ENCODE results near the gene ATP5PD.
A peak's percentile ranks its signal among the peaks of the same experiment; 100 is the strongest.
"Not testable (repeated sequence)": the region's sequence is repeated elsewhere in the genome, so short reads cannot be mapped to it uniquely, and the experiment has no call there.

ATP5PD gene

GRCh38 chr17:75020331-75021110 is 26.2 kb downstream of the ATP5PD start:
- DNase-seq (ENCODE audit: low read depth) = no peak

- no peak for DNase-seq (ENCODE audit: low read depth)
These were observed 27.1 kb downstream of the ATP5PD start for GRCh38 chr17:75019710-75020109.

GRCh38 chr17:75019146-75019545 is 27.6 kb downstream of the ATP5PD start:
- DNase-seq (ENCODE audit: low read depth) = no peak

DNA sequence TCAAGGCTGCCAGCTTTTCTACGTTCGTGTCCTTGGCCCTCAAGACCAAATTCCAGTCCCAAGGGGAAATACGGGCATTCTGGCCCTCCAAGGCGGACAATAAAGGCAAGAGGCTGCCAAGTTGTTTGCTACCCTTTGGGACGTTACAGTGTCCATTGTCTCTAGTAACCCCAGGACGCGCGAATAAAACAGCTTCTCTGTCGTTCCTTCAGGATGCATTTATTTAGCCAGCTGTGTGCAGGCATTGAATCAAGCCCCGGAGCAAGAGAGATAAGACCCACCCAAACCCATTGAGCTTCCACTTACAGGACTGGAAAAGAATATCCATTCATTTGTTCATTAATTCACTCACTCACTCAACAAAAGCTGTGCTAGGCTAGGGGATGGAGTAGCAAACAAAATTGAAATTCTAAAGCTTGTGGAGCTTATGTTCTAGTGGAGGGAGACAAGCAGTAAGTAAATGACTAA is 33.6 kb downstream of the ATP5PD start:
- no peak for DNase-seq (ENCODE audit: low read depth)

GRCh38 chr17:75012346-75013091 is 34.2 kb downstream of the ATP5PD start, which contains the start of gene MRPL58:
MRPL58 (plus strand) TSS chr17:75012670; CDS start chr17:75012687, 17 bp downstream.
- DNase-seq (ENCODE audit: low read depth) = peak; percentile 58

DNA sequence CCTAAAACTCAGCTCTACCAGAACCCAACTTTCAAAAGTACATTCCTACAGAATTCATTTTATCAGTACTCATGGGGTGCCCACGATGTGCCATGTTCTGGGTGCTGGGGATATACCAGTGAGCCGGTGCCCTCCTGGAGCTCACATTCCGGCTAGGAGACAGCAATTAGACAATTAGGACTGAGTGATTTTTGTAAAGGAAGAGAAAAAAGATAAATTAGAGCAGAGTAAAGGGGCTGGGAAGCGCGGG is 34.7 kb downstream of the ATP5PD start:
- no peak for DNase-seq (ENCODE audit: low read depth)

- DNase-seq (ENCODE audit: low read depth) = no peak
These were observed 35.2 kb downstream of the ATP5PD start for GRCh38 chr17:75011401-75012095.

DNA sequence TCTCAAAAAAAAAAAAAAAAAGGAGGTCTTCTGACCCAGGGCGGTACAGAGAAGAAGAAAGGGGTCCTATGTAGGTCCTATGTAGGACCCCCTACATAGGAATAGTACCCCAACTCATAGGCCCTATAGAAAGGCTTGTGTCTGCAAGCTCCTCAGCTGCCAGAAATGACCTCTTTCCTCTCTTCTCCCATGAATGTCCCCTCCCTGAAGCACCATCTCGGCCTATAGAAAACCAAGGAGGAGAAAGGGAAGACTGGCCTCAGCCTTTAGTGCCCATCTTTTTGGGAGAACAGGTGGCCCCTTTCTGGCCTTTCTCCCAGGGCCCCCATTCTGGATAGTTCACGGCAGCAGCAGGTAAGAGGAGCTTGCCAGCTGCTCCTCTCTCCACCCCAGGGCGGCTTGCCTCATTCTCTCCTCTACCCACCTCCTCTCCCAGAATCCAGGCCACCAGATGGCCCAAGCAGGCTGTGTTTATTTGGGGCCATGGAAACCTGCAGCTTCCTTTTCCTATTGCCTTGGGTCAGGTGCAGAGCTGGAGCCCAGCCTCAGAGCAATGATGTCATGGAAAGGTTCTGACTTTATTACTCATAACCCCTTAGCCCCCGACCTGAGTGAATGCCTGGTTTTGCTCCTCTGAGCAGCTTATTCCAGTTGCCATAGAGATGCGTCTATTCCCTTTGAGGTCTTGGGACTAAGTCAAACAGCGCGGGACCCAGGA is 35.9 kb downstream of the ATP5PD start:
- no peak for DNase-seq (ENCODE audit: low read depth)

DNA sequence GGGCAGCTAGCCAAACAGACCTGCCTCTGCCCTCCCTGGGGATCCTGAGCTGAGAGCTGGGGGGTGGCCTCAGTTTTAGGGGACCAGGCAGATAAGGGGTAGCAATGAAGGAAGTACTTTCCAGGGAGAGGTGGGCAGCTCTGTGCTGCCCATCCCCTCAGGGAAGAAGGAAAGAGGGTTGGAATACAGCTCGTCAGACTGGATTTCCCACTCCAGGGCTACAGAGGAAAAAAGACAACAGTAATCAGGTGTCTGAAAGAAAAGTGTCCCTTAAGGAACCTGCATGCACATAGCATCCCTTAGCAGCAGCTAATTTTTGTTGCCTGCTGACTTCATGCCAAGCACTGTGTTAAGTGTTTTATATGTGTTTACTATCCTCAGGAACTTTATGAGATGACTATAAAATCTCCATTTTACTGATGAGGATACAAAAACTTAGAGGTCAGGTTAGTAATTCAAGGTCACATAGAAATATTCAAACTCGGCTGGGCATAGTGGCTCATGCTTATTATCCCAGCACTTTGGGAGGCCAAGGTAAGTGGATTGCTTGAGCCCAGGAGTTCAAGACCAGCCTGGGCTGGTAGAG is 37.5 kb downstream of the ATP5PD start:
- no peak for DNase-seq (ENCODE audit: low read depth)

DNA sequence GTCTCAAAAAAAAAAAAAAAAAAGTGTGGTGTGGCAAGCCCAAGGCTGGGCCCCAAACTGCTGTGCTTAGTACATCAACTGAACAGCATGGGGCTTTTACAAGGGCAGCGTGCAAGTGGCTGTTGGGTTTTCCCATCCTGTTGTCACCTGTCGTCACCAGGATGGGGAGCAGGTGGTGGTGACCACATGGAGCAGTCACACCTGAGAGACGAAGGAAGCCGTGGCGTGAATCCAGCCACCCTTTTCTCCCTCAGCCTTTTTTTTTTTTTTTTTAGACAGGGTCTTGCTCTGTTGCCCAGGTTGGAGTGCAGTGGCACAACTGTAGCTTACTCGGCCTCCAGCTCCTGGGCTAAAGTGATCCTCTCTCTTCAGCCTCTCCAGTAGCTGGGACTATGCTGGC is 38.4 kb downstream of the ATP5PD start:
- DNase-seq (ENCODE audit: low read depth) = no peak

GRCh38 chr17:75006653-75007052 is 40.1 kb downstream of the ATP5PD start:
- no peak for DNase-seq (ENCODE audit: low read depth)

DNA sequence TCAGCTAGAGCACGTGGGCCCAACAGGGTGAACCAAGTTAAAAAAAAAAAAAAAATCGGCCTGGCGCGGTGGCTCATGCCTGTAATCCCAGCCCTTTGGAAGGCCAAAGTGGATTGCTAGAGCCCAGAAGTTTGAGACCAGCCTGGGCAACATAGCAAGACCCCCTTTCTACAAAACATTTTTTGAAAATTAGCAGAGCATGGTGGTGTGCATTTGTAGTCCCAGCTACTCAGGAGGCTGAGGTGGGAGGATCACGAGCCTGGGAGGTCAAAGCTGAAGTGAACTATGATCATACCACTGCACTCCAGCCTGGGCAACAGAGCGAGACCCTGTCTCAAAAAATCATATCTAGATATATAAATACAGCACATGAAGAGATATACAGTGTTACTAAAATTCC is 40.7 kb downstream of the ATP5PD start:
- DNase-seq (ENCODE audit: low read depth) = not testable (repeated sequence)

DNA sequence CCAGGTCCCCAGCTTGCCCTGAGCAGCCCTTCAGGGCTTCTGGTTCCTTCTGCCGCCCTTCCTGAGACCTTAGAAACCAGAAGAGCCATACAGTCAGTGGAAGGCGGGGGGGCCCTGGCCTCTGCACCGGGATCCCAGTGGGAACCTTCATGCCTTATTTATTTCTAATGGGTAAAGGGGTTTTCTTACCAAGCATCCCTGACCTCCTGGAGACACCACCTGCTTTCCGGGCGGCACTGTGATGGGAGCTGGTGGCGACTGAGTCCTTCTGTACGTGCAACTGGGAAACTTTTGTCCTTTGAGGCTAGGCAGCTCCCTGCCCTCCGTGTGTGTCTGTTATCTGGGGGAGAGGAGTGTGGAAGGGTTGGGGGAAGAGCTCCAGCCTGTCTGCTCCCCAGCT is 41.5 kb downstream of the ATP5PD start:
- DNase-seq (ENCODE audit: low read depth) = no peak

DNA sequence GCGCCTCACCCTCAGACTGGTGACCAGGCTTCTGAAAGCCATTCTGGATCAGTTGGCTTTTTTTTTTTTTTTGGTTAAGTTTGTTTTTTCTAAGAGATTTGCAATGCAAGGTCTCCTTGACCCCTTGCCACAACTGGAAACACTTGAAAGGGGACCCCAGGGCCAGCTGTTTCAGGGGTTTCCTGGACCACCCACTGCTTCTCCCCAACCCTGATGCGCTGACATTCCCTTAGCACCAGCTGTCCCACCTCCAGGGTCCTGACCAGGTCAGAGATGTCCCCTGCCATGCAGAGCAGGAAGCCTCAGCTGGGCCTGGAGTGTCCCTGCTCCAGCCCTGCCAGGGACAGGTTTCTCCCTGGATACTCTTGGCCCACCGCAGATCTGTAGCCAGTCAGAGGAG is 42.4 kb downstream of the ATP5PD start:
- DNase-seq (ENCODE audit: low read depth) = no peak

GRCh38 chr17:75003957-75004355 is 42.8 kb downstream of the ATP5PD start:
- no peak for DNase-seq (ENCODE audit: low read depth)

DNA sequence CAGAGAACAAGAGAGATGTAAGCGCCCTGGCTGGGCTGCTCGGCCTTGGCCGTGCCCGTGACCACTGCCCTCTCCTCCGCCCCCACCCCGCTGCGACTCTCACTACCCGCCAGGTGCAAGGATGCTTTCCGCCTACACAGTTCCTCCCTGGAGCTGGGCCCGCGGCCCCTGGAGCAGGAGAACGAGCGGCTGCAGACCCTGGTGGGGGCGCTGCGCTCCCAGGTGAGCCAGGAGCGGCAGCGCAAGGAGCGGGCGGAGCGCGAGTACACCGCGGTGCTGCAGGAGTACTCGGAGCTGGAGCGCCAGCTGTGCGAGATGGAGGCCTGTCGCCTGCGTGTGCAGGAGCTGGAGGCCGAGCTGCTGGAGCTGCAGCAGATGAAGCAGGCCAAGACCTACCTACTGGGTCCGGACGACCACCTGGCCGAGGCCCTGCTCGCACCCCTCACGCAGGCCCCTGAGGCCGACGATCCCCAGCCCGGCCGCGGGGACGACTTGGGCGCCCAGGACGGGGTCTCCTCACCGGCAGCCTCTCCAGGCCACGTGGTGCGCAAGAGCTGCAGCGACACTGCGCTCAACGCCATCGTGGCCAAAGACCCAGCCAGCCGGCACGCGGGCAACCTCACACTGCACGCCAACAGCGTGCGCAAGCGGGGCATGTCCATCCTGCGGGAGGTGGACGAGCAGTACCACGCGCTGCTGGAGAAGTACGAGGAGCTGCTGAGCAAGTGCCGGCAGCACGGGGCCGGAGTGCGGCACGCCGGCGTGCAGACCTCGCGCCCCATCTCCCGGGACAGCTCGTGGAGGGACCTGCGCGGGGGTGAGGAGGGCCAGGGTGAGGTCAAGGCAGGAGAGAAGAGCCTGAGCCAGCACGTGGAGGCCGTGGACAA is 43.5 kb downstream of the ATP5PD start:
- no peak for DNase-seq (ENCODE audit: low read depth)

DNA sequence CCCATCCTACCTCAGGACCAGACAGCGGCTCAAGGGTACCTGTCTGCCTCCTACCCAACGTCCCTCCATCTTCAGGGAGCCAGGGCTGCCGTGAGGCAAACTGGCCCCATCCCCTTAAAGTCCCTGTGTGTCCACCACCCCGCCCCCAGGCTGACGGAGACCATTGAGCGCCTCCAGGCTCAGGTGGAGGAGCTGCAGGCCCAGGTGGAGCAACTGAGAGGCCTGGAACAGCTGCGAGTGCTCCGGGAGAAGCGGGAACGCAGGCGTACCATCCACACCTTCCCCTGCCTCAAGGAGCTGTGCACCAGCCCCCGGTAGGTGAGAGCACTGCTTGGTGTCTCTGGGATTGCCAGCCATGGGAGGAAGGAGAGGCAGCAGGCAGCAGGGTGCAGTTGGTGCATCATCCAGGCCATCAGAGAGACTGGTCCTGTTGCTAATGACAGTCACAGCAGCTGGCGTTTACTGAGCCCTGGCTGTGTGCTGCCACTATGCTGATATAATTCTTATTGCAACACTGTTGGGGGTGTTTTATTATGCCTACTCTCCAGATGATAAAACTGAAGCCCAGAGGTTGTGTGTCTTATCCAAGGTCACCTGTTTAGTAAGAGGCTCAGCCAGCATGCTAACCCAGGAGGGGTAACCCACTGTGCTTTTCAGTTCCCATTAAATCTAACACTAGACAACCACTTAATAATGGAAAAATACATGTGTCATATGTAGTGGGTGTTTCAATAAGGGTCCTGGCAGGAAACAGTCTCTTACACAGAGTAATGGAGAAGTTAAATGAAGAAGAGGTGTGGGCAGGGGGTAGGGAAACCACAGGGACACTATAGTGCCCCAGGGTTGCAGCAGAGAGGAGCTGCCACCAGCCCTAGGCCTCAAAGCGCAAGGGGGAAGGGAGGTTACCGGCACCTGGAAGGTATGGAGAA is 44.6 kb downstream of the ATP5PD start:
- DNase-seq (ENCODE audit: low read depth) = no peak

DNA sequence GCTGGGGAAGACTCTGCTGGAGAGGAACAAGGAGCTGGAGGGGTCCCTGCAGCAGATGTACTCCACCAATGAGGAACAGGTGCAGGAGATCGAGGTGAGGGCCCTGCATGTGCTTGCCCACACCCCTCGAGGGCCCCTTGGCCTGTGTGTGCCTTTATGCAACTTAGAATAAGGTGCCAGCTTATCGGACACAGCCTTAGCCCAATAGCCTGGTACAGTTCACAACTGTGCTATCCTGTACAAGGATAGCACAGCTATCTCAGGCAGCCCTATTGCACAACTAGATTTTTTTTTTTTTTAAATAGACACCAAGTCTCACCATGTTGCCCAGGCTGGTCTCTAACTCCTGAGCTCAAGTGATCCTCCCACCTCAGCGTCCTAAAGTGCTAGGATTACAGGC is 47.2 kb downstream of the ATP5PD start:
- no peak for DNase-seq (ENCODE audit: low read depth)

GRCh38 chr17:74998783-74999182 is 48.0 kb downstream of the ATP5PD start:
- DNase-seq (ENCODE audit: low read depth) = no peak

DNA sequence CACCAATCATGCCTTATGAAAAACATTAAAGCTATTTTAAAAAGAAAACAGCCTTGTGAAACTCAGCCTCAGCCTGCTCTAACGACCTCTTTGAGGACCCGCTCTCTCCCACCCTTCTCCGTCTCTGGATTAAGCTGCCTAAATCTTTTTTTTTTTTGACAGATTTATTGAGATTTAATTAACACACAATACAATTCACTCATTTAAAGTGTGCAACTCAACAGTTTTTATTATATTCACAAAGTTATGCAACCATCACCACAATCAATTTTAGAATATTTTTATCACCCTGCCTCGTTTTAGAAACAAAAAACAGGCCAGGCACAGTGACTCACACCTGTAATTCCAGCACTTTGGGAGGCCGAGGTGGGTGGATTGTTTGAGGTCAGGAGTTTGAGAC is 50.9 kb downstream of the ATP5PD start:
- no peak for DNase-seq (ENCODE audit: low read depth)

All from HS-27A (cell line).